ENCODE measurements around the gene SNRPA. TPM values are rescaled to one million over a fixed set of nuclear protein-coding genes. Genes with fewer than 3 reads are reported as not detected.
A peak's percentile ranks its signal among the peaks of the same experiment; 100 is the strongest.

SNRPA gene
- total and polyA plus RNA-seq, 2 of the 13 experiments (the other 11 are each of a cell fraction or from before 2014, with no cell fraction given), result 59.6 to 162 TPM

DNA sequence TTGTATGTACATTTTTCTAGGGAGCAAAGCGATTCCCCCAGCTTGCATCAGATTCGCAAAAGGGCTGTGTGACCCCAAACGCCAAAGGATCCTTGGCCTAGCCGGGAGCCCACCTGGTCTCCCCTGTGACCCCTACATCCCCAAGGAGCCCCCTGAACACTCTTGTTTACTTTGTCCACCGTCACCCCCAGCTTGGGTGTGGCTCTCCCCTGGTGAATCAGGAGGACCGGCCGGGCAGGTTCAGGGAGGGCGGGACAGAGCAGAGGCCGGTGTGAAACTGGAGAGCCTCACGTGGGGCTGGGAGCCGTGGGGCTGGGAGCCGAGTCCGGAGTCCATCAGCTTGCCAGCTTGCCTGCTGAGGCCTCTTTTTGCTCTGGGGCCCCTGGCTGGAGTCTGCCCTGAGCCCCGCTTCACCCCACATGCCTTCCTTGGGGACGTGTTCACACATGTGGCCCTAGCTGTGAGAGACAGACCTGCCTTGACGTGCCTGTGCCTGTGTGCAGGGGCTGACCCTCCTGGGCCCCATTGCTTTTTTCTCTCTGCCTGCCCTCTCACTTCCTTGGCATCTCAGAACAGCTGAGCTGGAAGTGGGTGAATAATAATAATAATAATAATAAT, 32.1 kb upstream of the SNRPA start (continued):
- TF ChIP-seq, protein P1, sequence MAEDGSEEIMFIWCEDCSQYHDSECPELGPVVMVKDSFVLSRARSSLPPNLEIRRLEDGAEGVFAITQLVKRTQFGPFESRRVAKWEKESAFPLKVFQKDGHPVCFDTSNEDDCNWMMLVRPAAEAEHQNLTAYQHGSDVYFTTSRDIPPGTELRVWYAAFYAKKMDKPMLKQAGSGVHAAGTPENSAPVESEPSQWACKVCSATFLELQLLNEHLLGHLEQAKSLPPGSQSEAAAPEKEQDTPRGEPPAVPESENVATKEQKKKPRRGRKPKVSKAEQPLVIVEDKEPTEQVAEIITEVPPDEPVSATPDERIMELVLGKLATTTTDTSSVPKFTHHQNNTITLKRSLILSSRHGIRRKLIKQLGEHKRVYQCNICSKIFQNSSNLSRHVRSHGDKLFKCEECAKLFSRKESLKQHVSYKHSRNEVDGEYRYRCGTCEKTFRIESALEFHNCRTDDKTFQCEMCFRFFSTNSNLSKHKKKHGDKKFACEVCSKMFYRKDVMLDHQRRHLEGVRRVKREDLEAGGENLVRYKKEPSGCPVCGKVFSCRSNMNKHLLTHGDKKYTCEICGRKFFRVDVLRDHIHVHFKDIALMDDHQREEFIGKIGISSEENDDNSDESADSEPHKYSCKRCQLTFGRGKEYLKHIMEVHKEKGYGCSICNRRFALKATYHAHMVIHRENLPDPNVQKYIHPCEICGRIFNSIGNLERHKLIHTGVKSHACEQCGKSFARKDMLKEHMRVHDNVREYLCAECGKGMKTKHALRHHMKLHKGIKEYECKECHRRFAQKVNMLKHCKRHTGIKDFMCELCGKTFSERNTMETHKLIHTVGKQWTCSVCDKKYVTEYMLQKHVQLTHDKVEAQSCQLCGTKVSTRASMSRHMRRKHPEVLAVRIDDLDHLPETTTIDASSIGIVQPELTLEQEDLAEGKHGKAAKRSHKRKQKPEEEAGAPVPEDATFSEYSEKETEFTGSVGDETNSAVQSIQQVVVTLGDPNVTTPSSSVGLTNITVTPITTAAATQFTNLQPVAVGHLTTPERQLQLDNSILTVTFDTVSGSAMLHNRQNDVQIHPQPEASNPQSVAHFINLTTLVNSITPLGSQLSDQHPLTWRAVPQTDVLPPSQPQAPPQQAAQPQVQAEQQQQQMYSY (CRISPR knock-in tag; IDR thresholded peaks at IDR 0.05), result no peak
- TF ChIP-seq, protein P2, sequence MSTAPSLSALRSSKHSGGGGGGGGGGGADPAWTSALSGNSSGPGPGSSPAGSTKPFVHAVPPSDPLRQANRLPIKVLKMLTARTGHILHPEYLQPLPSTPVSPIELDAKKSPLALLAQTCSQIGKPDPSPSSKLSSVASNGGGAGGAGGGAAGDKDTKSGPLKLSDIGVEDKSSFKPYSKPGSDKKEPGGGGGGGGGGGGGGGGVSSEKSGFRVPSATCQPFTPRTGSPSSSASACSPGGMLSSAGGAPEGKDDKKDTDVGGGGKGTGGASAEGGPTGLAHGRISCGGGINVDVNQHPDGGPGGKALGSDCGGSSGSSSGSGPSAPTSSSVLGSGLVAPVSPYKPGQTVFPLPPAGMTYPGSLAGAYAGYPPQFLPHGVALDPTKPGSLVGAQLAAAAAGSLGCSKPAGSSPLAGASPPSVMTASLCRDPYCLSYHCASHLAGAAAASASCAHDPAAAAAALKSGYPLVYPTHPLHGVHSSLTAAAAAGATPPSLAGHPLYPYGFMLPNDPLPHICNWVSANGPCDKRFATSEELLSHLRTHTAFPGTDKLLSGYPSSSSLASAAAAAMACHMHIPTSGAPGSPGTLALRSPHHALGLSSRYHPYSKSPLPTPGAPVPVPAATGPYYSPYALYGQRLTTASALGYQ (CRISPR knock-in tag; IDR thresholded peaks at IDR 0.05), result 0 out of 2 replicates have a peak, but pooled peaks have one; percentile 30
- TF ChIP-seq, protein P3, sequence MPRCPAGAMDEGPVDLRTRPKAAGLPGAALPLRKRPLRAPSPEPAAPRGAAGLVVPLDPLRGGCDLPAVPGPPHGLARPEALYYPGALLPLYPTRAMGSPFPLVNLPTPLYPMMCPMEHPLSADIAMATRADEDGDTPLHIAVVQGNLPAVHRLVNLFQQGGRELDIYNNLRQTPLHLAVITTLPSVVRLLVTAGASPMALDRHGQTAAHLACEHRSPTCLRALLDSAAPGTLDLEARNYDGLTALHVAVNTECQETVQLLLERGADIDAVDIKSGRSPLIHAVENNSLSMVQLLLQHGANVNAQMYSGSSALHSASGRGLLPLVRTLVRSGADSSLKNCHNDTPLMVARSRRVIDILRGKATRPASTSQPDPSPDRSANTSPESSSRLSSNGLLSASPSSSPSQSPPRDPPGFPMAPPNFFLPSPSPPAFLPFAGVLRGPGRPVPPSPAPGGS (CRISPR knock-in tag; IDR thresholded peaks at IDR 0.05), result peak; percentile 63; the same call in 1 of the 2 replicates
- TF ChIP-seq HMGXB3 (CRISPR knock-in tag; IDR thresholded peaks at IDR 0.05; ENCODE audit: borderline replicate concordance), result no peak; the same call in 1 of the 2 replicates
- peak; percentile 66; the same call in 1 of the 2 replicates for TF ChIP-seq ZNF746 (CRISPR knock-in tag; IDR thresholded peaks at IDR 0.05)
- TF ChIP-seq NR0B2 (CRISPR knock-in tag; IDR thresholded peaks at IDR 0.05), result peak; percentile 24; the same call in 1 of the 2 replicates
- TF ChIP-seq ZNF383 (CRISPR knock-in tag; IDR thresholded peaks at IDR 0.05; ENCODE audit: borderline replicate concordance), result no peak
- TF ChIP-seq WIZ (CRISPR knock-in tag; IDR thresholded peaks at IDR 0.05), result no peak
- TF ChIP-seq, protein P4, sequence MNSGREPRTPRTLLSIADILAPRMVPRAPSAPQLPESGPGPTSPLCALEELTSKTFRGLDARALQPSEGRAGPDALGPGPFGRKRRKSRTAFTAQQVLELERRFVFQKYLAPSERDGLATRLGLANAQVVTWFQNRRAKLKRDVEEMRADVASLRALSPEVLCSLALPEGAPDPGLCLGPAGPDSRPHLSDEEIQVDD (CRISPR knock-in tag; IDR thresholded peaks at IDR 0.05; ENCODE audit: borderline replicate concordance), result no peak
- peak; percentile 69 for TF ChIP-seq GATAD2A (CRISPR knock-in tag; IDR thresholded peaks at IDR 0.05)
- TF ChIP-seq FOXA3 (CRISPR knock-in tag; IDR thresholded peaks at IDR 0.05), result peak; percentile 61
- 0 out of 2 replicates have a peak, but pooled peaks have one; percentile 28 for TF ChIP-seq ZNF337 (CRISPR knock-in tag; IDR thresholded peaks at IDR 0.05; ENCODE audit: borderline replicate concordance, low read depth)

All from HepG2 (cell line).